NCI-H69 (cell line): ENCODE measurements around the gene C15orf61.
A peak's percentile ranks its signal among the peaks of the same experiment; 100 is the strongest.

Experiments
- DNase-seq: peaks from one replicate; lab custom pipeline; 2025; lab: John Stamatoyannopoulos, UW

C15orf61 gene

DNA sequence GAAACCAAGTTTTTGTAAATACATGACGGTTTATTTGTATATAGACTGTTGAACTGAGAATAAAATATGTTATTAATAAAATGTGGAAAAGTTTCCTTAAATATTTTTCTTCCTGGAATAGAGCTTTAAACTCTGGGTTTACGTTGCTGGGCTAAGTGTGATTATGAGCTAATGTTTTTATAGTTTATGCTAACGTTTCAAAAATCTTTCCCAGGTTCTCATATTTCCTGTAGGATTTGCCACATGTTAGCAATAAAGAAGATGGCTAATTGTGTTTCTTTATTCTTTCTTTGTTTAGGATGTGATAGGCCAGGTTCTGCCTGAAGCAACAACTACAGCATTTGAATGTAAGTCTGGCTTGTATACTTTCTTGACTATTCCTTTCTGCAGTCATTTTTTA, 28.8 kb downstream of the C15orf61 start:
- peak; percentile 8 for DNase-seq

DNA sequence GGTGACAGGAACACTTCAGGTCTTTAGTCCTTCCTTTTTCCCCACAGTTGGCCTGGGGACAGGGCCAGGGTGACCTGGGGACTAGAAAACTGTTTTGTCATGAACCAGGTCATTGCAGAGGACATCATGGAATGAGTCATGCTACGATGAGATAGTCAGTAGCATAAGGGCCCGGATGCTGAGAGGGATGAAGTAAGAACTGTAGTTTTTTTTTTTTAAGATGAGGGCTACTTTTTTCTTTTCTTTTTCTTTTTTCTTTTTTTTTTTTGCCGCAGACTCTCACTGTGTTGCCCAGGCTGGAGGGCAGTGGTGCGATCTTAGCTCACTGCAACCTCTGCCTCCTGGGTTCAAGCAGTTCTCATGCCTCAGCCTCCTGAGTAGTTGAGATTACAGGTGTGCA, 29.6 kb downstream of the C15orf61 start:
- DNase-seq: no peak

GRCh38 chr15:67551207-67551743, 30.3 kb downstream of the C15orf61 start:
- no peak for DNase-seq

DNA sequence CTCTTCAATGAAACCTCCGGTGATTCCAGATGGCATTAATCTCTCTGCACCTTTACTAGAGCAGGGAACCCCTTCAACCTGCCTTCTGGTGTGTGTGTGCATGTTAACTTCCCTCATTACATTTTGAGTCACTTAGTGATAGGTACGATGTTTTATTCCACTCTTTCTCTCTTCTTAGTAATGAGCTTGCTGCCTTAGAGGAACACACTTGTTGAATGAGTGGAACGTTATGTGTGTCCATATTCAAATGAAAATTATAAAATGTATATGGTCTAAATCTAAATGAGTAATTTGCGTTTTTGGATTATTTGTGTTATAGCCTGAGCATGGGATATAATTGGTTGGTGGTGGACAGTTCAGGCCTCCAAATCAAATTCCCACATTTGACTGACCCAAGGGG, 33.6 kb downstream of the C15orf61 start:
- DNase-seq: no peak

DNA sequence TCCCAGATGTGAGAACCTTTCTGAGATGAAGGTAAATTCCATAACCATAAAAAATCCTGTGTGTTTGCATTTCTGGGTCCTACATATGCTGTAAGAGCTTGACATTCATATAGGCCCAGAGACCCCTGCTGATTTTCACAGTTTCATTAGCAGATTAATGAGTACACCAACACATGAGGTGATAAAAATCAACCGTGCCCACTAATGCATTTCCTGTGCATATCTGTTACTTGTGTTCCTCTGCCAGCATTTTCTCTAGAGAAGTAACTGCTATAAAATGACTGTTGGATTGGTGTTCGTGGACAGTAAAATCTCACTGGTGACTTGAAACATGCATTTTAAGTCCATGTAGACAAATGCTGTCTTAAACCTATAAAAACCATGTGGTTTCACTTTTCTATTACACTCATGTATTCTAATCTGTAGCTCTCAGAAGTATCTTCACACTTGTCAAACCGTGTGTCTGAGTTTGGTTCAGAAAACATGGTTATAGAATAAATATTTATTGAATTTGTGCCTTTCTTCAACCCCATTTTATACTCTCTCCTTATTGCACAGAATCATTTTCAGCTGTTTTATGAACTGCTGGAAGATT, 36.1 kb downstream of the C15orf61 start:
- DNase-seq: no peak

DNA sequence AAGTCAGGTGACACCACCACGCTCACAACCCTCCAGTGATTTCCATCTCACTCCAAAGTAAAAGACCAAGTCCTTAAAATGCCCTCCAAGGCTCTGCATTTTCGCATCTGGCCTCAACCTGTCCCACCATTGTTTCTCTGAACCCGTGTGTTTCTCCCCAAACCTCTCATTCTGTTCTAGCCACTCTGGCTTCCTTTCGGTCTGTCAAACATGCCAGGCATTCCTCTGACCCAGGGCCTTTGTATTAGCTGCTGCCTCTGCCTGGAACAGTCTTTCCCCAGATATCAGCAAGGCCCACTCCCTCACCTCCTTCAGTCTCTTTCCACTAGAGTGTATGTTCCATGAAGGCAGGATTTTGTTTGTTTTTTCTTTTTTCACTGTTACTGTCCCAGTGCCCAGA, 37.6 kb downstream of the C15orf61 start:
- DNase-seq: no peak

DNA sequence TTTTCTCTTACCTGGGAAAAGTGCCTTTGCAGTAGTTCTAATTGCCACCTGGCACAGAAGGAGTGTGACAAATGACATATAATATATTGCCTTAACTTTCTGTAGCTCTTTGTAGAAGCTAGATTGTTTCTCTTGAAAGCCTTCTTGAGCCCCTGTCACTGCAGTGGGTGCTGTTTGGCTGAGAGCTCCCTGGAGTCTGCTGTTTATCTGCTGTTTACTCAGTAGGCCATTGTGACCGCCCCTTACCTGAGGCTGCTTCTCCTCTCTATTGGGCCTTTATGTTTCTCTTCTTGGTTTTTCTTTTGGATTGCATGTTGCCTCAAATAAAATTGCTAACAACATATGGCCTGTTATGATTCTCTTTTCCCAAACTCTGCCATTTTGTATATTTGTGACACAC, 38.2 kb downstream of the C15orf61 start:
- DNase-seq: peak; percentile 54

DNA sequence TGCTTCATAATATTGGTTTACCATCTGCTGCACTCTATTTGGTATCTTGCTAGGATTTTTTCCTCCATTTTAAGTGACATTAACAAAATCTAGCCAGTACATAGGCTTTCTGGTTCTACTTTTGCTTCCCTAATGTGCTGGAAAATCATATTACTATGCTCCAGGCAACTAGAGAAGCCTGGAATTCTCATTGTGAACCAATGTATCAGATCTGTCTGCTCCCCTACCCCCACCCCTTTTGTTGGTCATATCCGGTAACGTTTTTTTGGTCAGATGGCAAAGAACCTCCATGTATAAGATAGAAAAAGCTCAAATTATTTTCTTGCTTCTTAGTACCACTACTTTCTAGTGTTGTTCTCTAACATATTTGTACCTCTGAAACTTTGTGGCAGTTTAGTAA, 38.6 kb downstream of the C15orf61 start:
- DNase-seq: no peak

DNA sequence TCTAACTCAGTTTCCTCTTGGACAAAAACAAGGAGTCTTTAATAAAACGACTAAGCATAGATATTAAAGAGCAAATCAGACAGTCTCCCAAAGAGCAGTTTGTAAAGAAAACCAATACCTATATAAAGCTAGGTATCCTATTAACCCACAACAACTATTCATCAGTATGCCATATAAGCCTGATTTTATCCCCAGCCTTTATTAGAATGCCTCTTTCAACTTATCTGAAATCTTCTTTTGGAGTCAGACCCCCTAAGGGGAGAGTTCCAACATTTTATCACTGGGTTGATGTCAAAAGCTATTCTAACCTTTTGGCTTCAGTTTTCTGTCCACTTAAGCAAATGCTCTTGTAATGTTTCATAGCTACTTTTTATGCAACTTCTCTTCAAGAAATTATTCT, 39.4 kb downstream of the C15orf61 start:
- no peak for DNase-seq

GRCh38 chr15:67563092-67563491, 42.2 kb downstream of the C15orf61 start:
- no peak for DNase-seq

GRCh38 chr15:67564021-67564967, 43.4 kb downstream of the C15orf61 start:
- DNase-seq: no peak

- DNase-seq: no peak
These were observed 44.0 kb downstream of the C15orf61 start for GRCh38 chr15:67564968-67565345.

DNA sequence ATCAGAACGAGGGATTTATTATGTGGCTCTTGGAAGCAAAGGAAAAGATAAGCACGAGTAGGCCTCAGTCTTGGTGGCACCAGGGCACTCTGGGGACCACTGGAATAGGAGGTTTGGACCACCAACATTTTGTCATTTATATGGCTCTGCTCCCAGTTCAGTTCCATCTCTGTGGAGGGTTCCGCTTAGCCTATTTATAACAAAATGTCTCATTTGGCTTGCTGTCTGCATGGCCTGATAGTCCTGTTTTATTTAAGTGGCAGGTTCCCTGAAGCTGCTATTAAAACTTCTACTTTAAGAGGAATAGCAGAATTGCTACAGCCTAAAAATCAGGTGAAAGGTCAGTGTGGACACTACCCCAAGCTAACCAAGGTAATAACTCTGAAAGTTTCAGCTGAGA, 48.7 kb downstream of the C15orf61 start:
- DNase-seq: no peak

- no peak for DNase-seq
These were observed 50.1 kb downstream of the C15orf61 start for GRCh38 chr15:67570875-67571647.

DNA sequence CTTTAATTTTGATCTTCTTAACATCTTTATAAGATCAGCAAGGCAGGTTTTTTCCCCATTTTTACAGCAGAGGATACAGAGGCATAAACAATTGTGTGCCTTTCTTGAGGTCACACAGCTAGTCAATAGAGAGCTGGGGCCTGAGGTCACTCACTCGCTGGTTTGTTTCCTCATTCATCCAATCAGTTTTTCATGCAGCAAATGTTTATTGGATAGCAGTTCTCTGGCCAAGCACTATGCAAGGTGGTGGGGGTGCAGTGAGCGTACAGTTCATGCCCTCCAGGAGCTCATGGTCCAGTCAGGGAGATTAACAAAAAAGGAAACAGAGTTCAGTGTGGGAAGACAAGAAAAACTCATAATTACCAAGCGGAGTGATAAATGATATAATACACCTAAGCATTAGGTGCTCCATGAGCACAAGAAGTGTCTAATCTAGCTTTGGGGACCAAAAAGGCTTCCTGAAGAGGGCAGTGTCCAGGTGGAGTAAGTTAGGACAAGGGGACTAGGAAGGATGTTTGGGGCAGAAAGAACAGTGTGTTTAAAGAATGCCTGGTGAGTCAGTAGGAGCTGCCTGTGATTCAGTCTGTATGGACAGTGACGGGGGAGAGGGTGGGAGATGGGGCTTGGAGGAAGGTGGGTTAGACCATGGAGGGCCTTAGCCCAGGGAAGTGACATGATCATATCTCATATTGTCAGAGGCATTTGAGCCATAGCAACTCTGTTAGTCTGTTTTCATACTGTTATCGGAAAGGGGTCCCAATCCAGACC, 50.9 kb downstream of the C15orf61 start:
- DNase-seq: no peak

DNA sequence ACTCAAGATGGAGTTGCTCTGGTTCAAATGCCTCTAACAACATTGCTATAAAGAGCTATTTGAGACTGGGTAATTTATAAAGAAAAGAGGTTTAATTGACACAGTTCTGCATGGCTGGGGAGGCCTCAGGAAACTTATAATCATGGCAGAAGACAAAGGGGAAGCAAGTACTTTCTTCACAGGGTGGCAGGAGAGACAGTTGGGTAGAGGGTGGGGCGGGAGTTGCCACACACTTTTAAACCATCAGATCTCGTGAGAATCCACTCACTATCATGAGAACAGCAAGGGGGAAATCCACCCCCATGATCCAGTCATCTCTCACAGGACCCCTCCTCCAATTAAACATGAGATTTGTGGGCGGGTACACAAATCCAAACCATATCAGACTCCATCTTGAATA, 52.3 kb downstream of the C15orf61 start:
- peak; percentile 56 for DNase-seq

- DNase-seq: peak; percentile 16
These were observed 54.1 kb downstream of the C15orf61 start for GRCh38 chr15:67575039-67575502.

- DNase-seq: no peak
These were observed 57.2 kb downstream of the C15orf61 start for GRCh38 chr15:67578020-67578600.

GRCh38 chr15:67579164-67579563, 58.2 kb downstream of the C15orf61 start:
- DNase-seq: no peak
